GM21526 (cell line): ENCODE results near the gene VSTM2A.
"Not testable (repeated sequence)": the region's sequence is repeated elsewhere in the genome, so short reads cannot be mapped to it uniquely, and the experiment has no call there.

ENCODE experiments used
- ATAC-seq: cut with Tn5 transposase; IDR thresholded peaks from one replicate; pipeline ENCODE4 v1.9.1; 2021; ENCODE audit warnings: moderate library complexity; ENCODE audit not compliant: unreplicated experiment, low FRiP score

VSTM2A gene

GRCh38 chr7:54541669-54542625 is at the start of gene VSTM2A:
VSTM2A (plus strand) TSS chr7:54542375; CDS start chr7:54542731, 356 bp downstream.
- ATAC-seq: no peak

- not testable (repeated sequence) for ATAC-seq
These were observed 37.6 kb upstream of the VSTM2A start for GRCh38 chr7:54504531-54504930.

GRCh38 chr7:54529568-54529967 is 12.6 kb upstream of the VSTM2A start:
- no peak for ATAC-seq

GRCh38 chr7:54538122-54538521 is 4.1 kb upstream of the VSTM2A start:
- ATAC-seq: no peak

DNA sequence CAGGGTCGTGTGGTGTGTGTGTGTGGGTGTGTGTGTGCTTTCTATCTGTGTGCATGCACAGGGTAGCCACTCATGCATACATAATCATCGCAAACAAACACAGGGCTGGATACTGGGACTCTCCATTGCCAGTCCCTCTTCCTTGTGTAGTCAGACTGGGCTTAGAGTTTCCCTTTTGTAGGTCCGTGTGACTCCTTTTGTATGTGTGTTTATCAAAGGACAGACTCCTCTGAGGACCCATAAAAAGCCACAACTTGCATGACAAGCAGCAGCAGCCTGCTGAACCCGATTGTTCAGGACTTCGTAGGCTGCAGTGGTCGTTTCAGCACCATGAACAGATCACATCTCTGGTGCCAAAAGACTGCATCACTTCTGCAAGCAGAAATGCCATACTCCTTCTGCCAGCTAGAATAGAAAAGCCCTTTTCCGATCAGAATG is 895 bp downstream of the VSTM2A start:
- no peak for ATAC-seq

GRCh38 chr7:54544149-54544526 is 2.0 kb downstream of the VSTM2A start:
- ATAC-seq: no peak

DNA sequence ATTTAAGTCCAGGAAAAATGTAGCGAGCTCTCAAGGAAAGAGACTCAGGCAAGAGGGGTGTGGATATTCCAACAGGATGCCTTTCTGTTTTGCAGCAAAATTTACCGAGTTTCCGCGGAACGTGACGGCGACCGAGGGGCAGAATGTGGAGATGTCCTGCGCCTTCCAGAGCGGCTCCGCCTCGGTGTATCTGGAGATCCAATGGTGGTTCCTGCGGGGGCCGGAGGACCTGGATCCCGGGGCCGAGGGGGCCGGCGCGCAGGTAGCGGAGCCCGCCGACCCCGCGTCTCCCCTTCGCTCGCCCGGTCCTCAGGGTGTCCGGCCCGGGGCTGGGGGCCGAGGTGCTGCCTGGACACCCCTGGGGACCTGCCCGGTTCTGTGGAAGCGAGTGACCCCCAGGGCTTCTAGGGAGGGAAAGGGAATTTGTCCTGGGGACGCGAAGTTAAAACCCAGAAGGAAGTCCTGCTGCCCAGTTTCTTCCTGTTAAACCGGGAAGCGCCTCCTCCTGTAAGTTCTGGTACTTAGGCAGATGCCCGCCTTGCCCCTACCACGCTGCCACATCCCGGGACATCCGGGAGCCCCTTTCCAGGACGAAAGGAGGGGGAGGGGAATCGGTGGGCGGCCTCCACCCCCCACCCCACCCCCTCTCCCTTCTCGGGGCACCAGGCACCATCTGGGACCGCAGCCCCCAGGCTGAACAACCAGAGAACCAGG is 2.5 kb downstream of the VSTM2A start:
- no peak for ATAC-seq

GRCh38 chr7:54545241-54545563 is 3.0 kb downstream of the VSTM2A start:
- ATAC-seq: no peak

- no peak for ATAC-seq
These were observed 4.2 kb downstream of the VSTM2A start for GRCh38 chr7:54546081-54546985.

- no peak for ATAC-seq
These were observed 4.8 kb downstream of the VSTM2A start for GRCh38 chr7:54546986-54547314.

- ATAC-seq: no peak
These were observed 8.3 kb downstream of the VSTM2A start for GRCh38 chr7:54550471-54550870.

DNA sequence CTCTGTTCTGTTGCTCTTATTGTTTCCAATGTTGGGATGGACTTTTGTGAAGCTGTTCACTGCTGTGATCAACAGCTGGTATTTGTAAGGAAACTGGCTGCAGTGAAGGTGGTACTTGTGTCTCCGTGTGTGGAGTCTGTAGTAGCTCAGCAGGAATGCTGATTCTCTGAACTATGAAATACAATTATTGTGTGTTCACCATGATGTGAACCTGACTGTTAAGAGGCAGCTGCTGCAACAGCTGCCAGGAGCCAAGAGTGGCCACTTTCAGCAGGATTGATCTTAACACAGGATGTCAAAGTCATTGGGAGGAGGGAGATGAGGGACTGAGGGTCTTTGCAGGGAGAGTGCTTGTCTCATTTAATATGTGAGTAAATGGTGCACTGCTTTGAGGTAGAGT is 13.9 kb downstream of the VSTM2A start:
- no peak for ATAC-seq

DNA sequence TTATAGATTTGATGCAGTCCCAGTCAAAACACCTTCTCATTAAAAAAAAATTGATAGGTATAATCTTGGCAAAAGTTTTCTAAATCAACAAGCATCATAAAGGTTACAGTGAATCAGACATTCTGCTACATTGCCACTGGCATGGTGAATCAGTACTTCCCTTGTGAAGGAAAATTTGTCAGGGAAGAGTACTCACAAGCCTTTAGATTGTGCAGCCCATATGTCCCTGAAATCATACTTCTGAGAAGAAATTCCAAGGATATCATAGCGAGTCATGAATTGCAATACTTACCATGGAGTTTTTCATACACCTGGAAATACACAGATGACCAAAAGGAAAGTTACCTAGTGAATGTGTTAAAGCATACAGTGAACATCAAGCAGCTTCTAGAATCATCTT is 17.2 kb downstream of the VSTM2A start:
- no peak for ATAC-seq

DNA sequence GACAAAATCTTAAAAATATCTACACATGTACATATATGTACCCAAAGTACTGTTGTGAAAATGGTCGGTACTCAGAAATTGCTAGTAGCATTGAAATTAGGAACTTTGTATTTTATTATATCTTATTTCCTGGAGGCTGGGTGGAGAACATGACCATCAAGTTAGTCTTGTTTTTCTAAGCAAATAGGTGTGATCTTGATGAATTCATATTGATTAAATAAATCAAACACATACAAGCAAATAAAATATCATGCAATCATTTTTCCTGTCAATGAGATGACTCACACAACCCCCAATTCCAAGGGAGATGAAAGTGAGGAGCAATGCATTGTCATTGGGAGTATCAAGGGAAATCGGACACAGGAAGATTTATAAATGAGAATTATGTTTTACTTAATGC is 18.0 kb downstream of the VSTM2A start:
- no peak for ATAC-seq

DNA sequence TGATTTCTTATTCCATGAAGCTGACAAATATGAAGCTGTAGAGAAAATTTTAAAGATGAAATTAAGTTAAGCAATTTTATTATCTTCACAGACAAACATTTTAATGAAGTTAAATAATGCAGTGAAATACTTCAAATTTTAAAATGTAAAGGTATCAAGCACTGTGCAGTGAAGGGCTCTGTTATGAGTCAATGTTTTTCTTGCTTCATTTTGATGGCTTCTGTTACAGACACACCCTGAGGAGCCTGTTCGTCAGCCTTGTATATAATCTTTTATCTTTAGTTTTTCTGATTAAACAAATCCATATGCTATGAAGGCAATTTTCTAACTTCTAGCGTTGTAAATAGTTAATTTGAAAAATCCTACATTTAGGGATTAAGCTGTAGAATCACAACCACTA is 18.5 kb downstream of the VSTM2A start:
- ATAC-seq: no peak

DNA sequence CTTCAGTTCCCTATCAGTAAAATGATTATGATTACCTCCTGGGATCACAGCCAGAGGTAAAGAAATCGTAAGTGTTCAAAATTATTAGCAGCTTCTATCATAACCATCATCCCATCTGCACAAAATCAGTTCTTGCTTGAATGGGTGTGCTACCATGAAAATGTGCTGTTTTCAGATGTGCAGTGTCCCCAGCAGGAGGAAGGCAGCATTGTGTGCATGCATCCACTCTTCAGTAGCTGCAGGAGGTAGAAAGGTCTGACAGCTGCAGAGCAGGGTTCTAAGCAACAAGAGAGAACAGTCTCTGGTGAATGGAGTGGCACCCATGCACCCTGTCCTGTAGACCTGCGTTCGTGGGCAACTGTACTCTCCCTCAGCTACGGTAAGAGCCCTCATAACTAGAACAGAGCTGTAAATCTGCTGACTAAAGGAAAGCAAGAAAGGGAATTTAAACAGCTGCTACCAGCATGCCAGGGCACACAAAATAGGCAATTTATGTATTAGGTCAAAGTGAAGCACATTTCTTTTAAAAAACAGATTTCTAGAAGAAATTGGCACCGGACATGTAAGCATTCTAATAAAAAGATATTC is 21.2 kb downstream of the VSTM2A start:
- ATAC-seq: no peak

DNA sequence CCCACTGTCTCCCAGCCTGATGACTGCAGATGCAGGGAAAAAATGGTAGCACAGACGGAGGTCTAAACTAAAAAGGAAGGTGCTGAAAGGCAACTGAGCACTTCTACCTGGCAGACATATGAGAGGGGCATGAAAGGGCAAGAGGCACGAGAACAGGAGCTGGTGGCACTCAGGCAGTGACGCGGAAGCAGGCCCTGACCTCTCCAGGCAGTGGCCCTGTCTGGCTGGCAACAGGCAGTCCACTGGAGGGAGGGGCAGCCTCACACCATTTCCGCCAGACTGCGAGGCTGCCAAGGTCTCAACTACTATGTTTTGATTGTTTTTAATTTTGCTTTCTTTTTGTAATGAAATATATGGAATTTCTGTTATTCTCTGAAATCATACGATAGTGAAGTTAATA is 23.3 kb downstream of the VSTM2A start:
- ATAC-seq: no peak

DNA sequence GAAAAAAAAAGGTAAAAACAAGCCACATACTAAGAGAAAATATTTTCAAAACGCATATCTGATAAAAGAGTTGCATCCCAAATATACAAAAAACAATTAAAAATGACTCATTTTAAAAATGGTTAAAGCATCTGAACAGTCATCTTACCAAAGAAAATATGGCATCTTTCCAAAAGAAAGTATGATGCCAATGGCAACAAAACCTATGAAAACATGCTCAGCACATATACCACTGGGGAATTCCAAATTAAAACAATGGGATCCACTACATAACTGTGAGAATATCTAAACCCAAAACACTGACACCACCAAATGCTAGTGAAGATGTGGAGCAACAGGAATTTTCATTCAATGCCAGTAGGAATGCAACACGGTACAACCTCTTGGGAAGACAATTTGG is 39.3 kb downstream of the VSTM2A start:
- ATAC-seq: no peak

DNA sequence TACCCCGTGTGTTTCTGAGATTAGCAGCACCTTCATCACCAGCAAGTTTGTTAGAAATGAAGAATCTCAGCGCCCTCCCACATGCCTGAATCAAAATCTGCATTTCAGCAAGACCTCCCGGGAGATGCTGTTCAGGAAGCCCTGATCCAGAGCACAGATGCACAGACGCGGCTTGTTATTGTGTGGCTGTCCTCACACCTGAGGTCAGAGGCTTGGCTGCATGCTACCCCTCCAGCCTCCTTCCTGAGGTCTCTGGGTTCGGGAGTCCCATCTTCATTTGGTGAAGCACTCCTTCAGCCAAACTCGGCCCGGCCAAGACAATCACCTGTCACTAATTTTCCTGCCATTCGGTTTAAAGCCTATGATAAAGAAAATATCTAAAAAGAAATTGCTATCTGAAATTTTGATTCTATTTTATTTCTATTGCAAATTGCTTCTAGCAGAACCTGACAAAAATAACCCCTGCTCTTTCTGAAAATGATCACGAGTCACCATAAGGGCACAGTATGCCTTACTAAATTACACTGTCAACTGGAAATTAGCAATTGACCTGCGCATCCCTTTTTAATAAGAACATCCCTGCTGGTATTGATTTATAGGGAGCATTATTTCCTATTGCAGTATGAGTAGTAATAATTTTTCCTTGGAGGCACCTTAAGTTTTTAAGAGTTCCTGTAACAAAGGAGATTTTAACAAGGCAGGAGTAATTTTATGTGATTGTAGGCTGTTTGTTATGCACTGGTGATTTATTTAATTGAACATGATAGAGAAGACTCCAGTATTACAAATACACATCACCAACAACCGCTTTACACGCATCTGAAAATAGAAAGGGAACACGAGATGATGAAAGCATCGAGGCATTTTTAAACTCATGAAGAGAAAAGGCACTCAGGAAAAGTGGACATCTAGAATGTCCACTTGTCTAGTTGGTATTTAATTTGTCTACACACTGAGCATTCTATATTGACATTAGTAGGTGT is 49.5 kb downstream of the VSTM2A start:
- no peak for ATAC-seq
